HG02981 (cell line): ENCODE measurements around the gene GMPR.

Experiments used
- ATAC-seq: cut with Tn5 transposase; IDR thresholded peaks from one replicate; pipeline ENCODE4 v1.9.1; 2021; ENCODE audit warnings: mild to moderate bottlenecking, moderate library complexity; ENCODE audit not compliant: unreplicated experiment

GMPR gene

DNA sequence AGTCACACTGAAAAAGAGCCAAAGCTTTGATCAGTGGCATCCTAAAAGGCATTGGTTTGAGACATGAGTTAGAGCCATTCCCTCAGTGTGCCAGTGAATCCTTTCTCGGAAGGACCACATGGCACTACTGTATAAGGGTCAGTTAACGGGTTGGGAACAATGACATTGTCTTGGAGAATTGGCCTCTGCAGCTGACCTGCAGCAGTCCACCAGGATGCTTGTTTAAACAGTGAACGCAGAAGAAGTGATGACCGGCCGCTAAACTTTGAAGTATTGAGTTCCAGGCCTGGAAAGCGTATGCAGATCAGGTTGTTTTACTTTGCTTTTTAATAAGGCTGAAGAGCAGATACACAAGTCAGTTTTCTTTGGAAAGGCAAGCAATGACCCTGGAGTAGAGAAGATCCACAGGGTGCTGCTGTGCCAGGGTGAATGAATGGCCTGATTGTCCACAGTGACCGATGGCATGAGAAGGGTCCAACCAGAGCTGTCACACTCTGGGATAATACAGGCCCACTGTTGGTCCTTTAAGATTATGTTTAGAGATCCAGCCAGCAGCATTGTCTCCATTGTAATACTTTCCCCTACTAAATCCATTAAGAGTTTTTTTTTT, 57.8 kb downstream of the GMPR start:
- ATAC-seq: no peak

DNA sequence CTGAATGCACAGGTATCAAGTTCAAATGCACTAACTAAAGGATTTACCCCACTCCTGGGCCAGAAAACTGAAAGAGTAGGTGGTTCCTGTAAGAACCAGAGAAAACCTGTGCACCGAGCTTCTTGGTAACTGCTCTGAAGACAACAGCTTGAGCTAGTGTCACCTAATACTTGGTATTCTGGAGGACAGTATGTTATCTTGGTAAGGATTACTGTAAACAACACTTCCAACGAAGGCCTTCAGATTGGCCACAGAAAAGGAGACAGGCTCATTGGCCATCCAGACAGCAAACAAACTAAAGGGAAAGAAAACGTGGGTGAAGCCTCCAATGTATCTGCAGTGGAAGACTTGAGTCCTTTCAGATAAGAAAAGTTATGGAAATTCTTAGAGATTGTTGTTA, 61.5 kb downstream of the GMPR start:
- no peak for ATAC-seq

DNA sequence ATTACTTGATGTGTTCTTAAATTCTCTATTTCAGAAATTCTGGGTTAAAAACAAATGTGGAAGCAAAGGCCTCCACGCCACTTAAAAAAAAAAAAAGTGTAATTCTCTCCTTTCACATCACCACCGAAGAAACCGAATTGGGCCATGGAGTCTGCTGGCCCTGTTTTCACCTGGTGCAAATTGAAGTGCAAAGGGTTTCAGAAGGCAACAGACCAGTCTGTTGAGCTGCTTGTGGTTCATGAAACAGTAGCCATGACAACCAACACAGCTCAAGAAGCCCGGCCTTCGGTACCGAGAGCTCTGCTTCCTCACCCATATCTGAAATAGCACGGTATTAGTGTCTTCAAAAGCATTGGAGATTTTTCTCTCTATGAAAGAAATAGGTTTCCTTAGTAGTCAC, 63.1 kb downstream of the GMPR start:
- peak; percentile 67 for ATAC-seq

DNA sequence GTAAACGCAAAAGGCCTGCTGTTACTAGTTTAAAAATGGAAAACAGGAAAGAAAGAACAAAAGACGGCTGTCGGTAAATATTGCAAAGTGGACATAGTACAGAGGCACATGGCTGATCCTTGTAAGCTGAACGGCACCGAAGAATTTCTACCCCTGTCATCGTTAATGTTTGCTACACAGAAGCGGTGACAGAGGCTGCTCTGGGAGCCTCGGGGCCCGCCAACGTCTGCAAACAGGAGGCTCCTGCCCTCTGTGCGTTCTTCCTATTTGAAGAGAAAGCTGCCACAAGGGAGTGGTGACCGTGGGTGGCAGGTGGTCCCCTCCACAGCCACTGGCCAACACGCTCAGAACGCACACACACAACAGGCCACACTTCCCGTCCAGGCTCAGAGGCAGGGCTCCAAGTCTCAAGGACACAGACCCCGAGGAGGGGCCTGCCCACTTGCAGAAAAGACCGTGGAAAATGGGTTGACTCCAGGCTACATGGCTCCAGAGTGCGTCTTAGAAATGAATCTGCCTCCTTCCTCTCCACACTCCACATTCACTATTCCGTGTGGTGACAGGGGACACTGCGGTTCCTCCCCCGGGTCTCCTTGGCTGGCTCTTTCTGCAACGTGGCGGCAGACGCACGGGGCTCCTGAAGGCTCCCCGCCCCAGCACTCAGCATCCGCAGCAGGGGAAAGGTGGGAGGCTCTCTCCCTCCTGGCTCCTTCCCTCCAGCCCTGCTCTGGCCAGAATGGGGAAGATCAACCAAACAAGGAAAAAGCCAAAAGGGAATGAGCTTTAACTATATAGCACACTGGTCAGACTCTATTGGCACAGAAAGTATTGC, 64.5 kb downstream of the GMPR start:
- ATAC-seq: no peak

DNA sequence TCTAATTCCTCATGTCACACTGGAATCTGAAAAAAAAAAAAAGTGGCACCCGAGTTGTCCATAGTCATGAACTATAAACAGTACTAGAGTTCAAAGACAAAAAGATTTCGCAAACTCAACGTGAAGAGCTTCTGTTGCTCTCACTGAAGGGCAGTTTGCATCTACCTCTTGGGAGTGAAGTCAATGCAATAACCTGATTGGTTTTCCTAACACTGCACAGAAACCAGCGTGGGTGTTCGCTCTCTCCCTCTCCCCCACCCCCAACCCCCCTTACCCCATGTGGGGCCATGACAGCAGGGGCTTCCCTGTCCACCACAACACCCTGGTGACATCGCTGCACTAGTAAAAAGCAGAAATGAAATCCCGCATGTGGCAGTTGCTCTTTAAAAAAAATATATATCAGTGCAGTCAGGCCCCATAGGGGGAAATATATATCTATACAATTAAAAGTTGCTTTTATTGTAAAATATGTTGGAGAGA, 66.9 kb downstream of the GMPR start:
- peak; percentile 68 for ATAC-seq

DNA sequence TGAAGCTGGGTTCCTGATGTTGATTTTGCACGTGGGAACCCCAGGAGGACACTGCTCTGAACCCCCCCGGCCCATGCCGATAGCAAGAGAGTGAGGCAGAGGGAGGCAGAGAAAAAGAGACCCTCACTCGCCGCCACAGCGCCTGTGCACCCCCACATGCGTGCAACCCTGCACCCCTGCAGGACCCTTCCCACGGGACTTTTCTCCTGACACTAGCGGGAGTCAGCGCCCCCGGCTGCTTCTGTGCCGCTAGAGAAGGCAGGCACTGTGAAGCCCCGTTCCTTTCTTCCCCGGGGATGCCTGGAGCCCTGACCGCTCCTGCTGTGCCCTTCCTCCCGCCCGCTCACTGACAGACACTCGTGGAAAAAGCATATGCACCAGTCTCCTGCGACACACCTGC, 67.4 kb downstream of the GMPR start:
- peak; percentile 16 for ATAC-seq

DNA sequence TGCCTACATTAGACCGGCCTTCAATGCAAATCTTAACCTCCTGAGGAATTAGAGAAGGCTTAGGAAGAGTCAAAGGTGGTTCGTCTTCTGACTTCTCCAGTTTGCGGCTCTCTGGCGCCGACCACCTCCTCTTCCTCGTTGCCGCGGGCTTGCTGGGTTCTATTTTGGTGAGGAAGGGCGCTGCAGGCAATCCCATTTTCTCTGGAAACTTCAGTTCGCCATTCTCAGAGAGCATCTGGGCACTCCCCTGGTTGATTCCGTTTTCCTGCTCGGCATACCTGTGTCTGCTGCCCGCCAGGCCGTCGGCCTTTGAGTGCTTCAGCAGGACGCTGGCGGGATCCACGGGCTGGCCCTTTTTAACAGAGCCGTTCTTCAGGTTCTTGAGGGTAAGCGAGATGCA, 67.9 kb downstream of the GMPR start:
- no peak for ATAC-seq

DNA sequence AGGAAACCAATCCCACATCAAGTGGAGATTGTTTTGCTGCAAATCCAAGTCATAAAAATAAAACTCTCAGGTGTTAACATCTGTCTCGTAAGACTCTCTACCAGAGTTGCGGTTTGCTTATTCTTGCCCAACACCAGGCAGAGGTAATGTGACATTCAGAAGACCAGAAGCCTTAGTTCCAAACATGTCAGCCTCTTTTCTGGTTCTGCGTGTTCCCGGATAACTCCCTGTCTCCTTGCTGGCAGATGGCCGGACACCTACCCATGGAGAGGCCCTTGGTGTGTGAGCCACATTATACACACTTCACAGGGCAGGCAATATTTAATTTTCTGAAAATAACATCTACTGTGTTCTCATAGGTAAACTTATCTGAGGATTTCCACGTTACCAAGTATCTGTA, 73.4 kb downstream of the GMPR start:
- no peak for ATAC-seq

DNA sequence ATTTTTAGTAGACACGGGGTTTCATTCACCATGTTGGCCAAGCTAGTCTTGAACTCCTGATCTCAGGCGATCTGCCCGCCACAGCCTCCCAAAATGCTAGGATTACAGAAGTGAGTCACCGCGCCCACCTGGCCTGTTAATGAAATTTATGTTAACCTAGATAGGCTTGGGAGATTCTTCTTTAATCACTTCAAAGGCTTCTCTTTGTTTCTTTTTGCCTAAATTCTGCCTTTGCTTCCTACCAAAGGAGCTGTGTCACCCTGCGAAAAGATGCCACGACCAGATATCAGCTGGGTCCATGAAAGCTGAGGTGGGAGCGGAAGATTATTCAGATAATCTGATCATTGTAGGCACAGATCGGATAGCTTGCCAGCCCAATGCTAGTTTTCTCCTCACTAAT, 75.3 kb downstream of the GMPR start:
- ATAC-seq: no peak

DNA sequence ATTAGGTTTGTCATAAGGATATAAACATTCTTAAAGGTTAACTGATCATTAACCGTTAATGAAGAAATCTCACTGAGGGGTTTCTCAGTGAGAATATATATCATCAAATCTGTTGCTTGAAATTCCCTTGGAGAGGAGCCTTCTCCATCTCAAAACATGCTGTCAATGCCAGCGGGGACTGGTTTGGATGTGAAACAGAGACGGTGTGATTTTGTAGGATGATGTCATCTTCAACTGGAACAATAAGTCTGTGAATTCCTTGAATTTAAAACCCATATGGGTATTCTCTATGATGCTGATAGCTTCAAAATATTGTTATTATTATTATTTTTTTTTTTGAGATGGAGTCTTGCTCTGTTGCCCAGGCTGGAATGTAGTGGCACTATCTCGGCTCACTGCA, 75.9 kb downstream of the GMPR start:
- ATAC-seq: no peak

DNA sequence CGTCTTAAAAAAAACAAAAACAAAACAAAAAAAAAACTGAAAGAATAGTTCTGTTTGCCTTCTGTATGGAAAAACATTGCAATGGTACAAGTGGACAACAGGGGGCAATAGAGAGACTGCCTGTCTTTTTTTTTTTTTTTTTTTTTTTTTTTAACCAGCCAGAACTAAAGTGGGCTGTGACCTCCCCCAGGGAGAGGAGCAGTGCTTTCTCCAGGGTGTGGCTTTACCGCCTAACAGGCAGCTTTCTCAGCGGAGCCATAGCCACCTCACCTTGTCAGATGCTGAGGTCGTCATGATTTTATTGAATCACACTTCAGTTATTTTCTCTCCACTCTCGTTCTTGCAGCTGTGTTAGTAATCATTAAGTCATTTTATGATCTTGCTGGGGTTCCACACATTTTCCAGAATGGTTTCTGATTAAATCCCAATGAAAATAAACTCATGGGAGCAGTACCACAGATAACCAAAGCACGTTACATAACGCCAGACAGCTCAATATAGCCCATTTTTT, 78.4 kb downstream of the GMPR start:
- ATAC-seq: no peak

DNA sequence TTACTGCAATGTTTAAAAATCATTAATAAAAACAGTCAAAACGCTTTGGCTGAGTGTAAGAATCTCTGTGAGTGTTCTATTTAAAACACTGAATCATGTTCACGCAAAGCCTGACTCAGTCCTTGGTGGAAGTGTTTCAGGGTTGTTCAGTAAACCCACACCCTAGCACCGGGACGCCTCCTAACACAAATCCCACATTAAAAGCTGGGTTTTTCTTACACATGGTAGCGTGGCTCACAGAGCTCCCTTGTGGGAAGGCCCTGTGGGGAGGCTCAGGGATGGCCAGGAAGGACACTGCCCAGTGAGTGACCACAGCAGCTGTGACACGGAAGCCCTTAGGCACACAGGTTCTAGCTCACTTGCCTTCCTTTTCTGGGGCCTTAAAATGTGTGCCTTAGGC, 80.2 kb downstream of the GMPR start:
- ATAC-seq: no peak

DNA sequence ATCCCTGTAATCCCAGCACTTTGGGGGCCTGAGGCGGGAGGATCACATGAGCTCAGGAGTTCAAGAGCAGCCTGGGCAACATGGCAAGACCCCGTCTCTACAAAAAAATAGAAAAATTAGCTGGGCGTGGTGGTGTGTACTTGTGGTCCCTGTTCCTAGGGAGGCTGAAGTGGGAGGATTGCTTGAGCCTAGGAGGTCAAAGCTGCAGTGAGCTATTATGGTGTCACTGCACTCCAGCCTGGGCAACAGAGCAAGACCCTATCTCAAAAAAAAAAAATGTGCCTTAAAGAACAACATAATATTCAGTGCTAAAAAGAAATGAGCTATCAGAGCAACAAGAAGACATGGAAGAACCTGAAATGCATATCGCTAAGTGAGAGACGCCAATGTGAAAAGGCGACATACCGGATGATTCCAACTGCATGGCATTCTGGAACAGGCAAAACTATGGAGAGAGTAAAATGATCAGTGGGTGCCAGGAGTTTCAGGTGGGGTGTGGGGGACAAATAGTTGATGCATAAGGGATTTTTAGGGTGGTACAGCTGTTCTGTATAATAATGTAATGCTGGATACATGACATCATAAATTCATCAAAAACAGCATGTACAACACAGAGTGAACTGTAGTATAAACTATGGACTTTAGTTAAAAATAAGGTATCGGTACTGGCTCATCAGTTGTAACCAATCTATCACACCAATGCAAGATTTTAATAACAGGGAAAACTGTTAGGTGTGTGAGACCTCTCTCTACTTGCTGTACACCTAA, 80.8 kb downstream of the GMPR start:
- ATAC-seq: no peak

DNA sequence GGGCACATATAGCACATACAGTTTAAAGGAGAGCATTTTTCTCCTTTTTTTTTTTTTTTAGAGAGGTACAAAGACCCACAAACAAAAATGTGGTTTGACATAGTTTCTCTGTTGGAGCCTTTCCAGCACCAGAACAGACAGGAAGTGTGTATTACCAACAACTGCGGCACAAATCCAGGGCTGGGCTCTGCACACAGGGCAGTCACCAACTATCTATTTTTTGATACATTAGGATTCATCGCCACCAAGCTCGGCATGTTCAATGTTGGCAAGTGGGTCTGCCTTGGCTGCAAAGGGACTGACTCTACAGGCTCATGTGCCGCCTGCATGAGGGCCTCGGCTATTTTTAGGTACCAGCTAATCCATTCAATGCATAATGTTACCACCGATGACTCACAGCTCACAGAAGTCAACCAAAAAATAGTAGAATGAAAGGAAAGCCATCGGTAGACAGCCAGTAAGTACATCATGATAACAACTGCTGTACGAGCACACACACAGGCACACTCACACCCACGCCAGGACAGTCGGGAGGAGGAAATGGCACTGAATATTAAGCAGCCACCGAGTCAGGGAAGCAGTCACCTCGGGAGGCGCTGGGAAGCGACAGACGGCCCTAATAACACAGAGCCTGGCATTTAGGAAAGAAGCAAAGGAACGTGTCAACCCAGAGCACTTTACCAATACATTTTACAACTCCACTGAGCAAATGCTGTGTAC, 81.6 kb downstream of the GMPR start:
- peak; percentile 63 for ATAC-seq

DNA sequence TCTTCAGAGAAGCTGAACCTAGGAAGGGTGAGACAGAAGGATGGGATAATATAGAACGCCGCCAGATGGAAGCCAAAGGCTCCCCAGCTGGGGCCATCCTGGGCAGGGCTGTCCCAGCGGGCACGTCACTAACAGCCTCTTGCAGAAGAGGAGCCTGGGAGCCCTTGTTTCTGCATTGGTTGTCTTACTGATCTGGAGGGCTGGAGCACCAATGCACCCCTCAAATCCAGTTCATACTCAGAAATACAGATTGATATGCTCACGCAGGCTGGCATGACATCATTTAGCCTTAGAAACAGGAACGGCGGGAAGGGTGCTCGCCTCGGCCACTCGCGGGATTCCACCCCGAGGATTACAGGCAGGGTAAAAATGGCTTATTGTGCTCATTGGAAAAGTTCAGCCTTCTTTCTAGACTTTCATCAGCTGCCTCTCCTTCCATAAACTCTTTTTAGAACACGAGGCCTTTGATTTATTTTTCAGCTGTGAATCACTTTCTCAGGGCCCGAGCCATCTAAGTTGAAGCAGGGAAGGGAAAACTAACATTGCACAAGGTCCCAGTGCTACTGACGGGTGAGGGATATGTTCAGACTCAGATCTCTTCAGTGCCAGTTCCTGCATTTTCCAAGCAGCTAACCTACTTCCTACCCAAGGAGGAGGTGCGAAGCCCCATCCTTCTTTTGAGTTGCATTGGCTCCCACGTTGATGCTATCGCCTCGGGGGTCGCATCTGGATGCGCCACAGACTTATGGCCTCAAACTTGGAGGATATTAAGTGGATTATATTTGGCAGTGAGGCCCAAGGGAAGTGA, 82.3 kb downstream of the GMPR start:
- ATAC-seq: no peak

DNA sequence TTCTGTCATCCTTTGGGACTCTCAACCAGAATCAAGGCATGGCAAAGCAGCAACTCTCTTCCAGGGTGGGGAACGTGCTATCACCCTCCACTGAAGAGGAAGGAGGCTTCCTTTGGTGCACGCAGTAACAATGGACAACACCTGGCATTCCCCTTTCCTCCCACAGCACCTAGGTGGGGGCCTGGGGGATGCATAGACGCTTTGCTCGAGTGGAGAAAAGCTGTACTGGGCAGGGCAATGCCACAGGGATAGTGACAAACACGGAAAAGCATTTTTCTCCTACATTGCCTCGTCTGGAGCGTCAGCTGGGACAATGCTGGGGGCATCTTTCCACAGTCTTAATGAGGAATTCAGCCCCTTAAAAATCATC, 82.9 kb downstream of the GMPR start:
- no peak for ATAC-seq

DNA sequence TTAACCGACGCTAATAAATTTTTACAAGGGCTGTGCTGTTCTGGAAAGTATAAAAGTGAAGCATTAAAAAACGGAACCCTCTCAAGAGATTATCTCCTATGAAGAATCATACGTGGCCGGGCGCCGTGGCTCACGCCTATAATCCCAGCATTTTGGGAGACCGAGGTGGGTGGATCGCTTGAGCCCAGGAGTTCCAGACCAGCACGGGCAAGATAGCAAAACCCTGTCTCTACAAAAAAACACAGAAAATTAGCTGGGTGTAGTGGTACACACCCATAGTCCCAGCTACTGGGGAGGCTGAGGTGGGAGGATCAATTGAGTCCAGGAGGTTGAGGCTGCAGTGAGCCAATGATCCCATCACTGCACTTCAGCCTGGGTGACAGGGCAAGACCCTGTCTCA, 83.4 kb downstream of the GMPR start:
- ATAC-seq: no peak

DNA sequence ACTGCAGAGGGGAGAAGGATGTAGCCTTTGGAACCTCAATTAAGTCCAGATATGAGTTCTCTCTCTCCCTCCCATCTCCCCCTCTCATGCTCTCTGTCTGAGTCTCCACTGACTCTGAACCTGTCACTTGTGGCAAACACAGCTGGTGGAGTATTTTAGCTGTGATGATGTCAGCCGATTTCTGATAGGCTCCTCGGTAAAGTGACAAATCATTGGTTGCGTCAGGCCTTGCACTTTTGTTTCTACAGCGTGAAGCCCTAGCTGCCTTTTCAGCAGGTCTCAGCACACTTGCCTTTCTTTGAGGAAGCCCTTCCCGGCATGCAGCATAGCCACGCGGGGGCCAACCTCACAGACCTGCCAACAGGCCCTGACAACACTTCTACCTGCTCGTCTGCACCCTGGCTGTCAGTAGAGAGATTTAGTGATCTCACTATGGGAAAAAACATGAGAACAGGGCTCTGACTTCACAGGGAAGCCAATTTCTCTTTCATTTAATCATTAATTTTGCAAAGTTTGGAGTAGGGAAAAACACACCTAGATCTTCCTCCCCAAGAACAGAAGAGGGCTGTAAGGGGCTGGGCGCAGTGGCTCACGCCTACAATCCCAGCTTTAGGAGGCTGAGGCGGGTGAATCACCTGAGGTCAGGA, 84.4 kb downstream of the GMPR start:
- ATAC-seq: peak; percentile 85

DNA sequence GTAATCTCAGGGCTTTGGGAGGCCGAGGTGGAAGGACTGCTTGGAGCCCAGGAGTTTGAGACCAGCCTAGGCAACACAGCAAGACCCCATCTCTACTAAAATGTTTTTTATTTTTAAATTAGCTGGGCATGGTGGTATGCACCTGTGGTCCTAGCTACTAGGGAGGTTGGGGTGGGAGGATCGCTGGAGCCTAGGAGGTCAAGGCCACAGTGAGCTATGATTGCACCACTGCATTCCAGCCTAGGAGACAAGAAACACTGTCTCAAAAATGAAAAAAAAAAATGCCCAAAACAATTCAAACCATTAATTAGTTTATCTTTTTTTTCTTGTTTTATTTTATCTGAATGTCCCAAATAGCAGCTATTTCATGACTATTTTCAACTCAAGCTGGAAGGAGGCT, 85.8 kb downstream of the GMPR start:
- ATAC-seq: no peak
